Measurements from ENCODE around the gene PEX11G.

Gene PEX11G

GRCh38 chr19:7459773-7460172 is 29.1 kb downstream of the PEX11G start:
- H3F3A ChIP-seq (ENCODE audit: insufficient read depth, low read length), result no peaks in the 10 kb centered on the region
- H3K79me2 ChIP-seq (ENCODE audit: low read length), result no peaks in the 10 kb centered on the region
- TF ChIP-seq EZH2phosphoT487 (IDR thresholded peaks at IDR 0.05; ENCODE audit: low read length), result no peak
- TF ChIP-seq EZH2 (optimal IDR thresholded peaks at IDR 0.05; ENCODE audit: low read depth, low read length), result no peak
- no peak for TF ChIP-seq CTCF (IDR thresholded peaks at IDR 0.05; ENCODE audit: low read length)
- no peaks in the 10 kb centered on the region for H3K27me3 ChIP-seq (replicated peaks; ENCODE audit: insufficient read depth, low read length)
- H3K9me3 ChIP-seq (replicated peaks; ENCODE audit: insufficient read depth, low read length), result no peaks in the 10 kb centered on the region
- no peak overlapping the region for H3K4me3 ChIP-seq (ENCODE audit: low read length)
- no peaks in the 10 kb centered on the region for H3K36me3 ChIP-seq (replicated peaks; ENCODE audit: insufficient read depth, low read length)
- H4K20me1 ChIP-seq (ENCODE audit: insufficient read depth, low read length), result no peaks in the 10 kb centered on the region
- no peak for DNase-seq
- H2AFZ ChIP-seq (ENCODE audit: low read length), result no peak overlapping the region
- no peak overlapping the region for H3K27ac ChIP-seq (ENCODE audit: low read length)
- H3K4me1 ChIP-seq (ENCODE audit: low read length), result no peaks in the 10 kb centered on the region
- H3K4me2 ChIP-seq (ENCODE audit: low read depth, low read length), result no peak overlapping the region
- H3K9me2 ChIP-seq (replicated peaks; ENCODE audit: insufficient read depth, low read length), result no peaks in the 10 kb centered on the region
- no peak overlapping the region for H3K9ac ChIP-seq (ENCODE audit: low read length)

GRCh38 chr19:7458675-7459074 is 30.2 kb downstream of the PEX11G start:
- Histone ChIP-seq H3K4me3 (ENCODE audit: low read length) (no peak overlapping the region), H3K27me3 (replicated peaks; ENCODE audit: insufficient read depth, low read length) (no peaks in the 10 kb centered on the region), H3K4me2 (ENCODE audit: low read depth, low read length) (no peak overlapping the region), H4K20me1 (ENCODE audit: insufficient read depth, low read length) (no peaks in the 10 kb centered on the region), H3K36me3 (replicated peaks; ENCODE audit: insufficient read depth, low read length) (no peaks in the 10 kb centered on the region), H2AFZ (ENCODE audit: low read length) (no peak overlapping the region), H3K79me2 (ENCODE audit: low read length) (no peaks in the 10 kb centered on the region), H3K9me2 (replicated peaks; ENCODE audit: insufficient read depth, low read length) (no peaks in the 10 kb centered on the region), H3K4me1 (ENCODE audit: low read length) (no peaks in the 10 kb centered on the region), H3K9me3 (replicated peaks; ENCODE audit: insufficient read depth, low read length) (no peaks in the 10 kb centered on the region), H3K9ac (ENCODE audit: low read length) (no peak overlapping the region), H3K27ac (ENCODE audit: low read length) (no peak overlapping the region), H3F3A (ENCODE audit: insufficient read depth, low read length) (no peaks in the 10 kb centered on the region)
- no peak for DNase-seq
- no peak for TF ChIP-seq EZH2phosphoT487 (IDR thresholded peaks at IDR 0.05; ENCODE audit: low read length)
- no peak for TF ChIP-seq CTCF (IDR thresholded peaks at IDR 0.05; ENCODE audit: low read length)
- no peak for TF ChIP-seq EZH2 (optimal IDR thresholded peaks at IDR 0.05; ENCODE audit: low read depth, low read length)

GRCh38 chr19:7456964-7457541 is 31.8 kb downstream of the PEX11G start:
- H3K27ac ChIP-seq (ENCODE audit: low read length), result no peak overlapping the region
- H3F3A ChIP-seq (ENCODE audit: insufficient read depth, low read length), result no peaks in the 10 kb centered on the region
- no peaks in the 10 kb centered on the region for H3K4me1 ChIP-seq (ENCODE audit: low read length)
- no peak for TF ChIP-seq EZH2phosphoT487 (IDR thresholded peaks at IDR 0.05; ENCODE audit: low read length)
- no peak overlapping the region for H3K9ac ChIP-seq (ENCODE audit: low read length)
- H3K9me2 ChIP-seq (replicated peaks; ENCODE audit: insufficient read depth, low read length), result no peaks in the 10 kb centered on the region
- no peaks in the 10 kb centered on the region for H3K79me2 ChIP-seq (ENCODE audit: low read length)
- H4K20me1 ChIP-seq (ENCODE audit: insufficient read depth, low read length), result no peaks in the 10 kb centered on the region
- no peak for DNase-seq
- H3K4me3 ChIP-seq (ENCODE audit: low read length), result no peak overlapping the region
- no peaks in the 10 kb centered on the region for H3K27me3 ChIP-seq (replicated peaks; ENCODE audit: insufficient read depth, low read length)
- H2AFZ ChIP-seq (ENCODE audit: low read length), result no peak overlapping the region
- H3K36me3 ChIP-seq (replicated peaks; ENCODE audit: insufficient read depth, low read length), result 0 out of 2 replicates have a peak, but pooled peaks cover 5% of the 10 kb centered on the region
- H3K4me2 ChIP-seq (ENCODE audit: low read depth, low read length), result no peak overlapping the region
- no peaks in the 10 kb centered on the region for H3K9me3 ChIP-seq (replicated peaks; ENCODE audit: insufficient read depth, low read length)

GRCh38 chr19:7455600-7456296 is 33.1 kb downstream of the PEX11G start:
- H2AFZ ChIP-seq (ENCODE audit: low read length), result no peak overlapping the region
- H3K36me3 ChIP-seq (replicated peaks; ENCODE audit: insufficient read depth, low read length), result 0 out of 2 replicates have a peak, but pooled peaks cover 5% of the 10 kb centered on the region
- no peaks in the 10 kb centered on the region for H4K20me1 ChIP-seq (ENCODE audit: insufficient read depth, low read length)
- no peak overlapping the region for H3K4me2 ChIP-seq (ENCODE audit: low read depth, low read length)
- H3K9me3 ChIP-seq (replicated peaks; ENCODE audit: insufficient read depth, low read length), result no peaks in the 10 kb centered on the region
- H3F3A ChIP-seq (ENCODE audit: insufficient read depth, low read length), result no peaks in the 10 kb centered on the region
- no peaks in the 10 kb centered on the region for H3K9me2 ChIP-seq (replicated peaks; ENCODE audit: insufficient read depth, low read length)
- no peaks in the 10 kb centered on the region for H3K4me1 ChIP-seq (ENCODE audit: low read length)
- DNase-seq, result no peak
- TF ChIP-seq CTCF (IDR thresholded peaks at IDR 0.05; ENCODE audit: low read length) (no peak), EZH2phosphoT487 (IDR thresholded peaks at IDR 0.05; ENCODE audit: low read length) (no peak), EZH2 (optimal IDR thresholded peaks at IDR 0.05; ENCODE audit: low read depth, low read length) (no peak)
- no peak overlapping the region for H3K9ac ChIP-seq (ENCODE audit: low read length)
- no peaks in the 10 kb centered on the region for H3K27me3 ChIP-seq (replicated peaks; ENCODE audit: insufficient read depth, low read length)
- H3K27ac ChIP-seq (ENCODE audit: low read length), result no peak overlapping the region
- H3K79me2 ChIP-seq (ENCODE audit: low read length), result 0 out of 2 replicates have a peak, but pooled peaks cover under 1% of the 10 kb centered on the region
- H3K4me3 ChIP-seq (ENCODE audit: low read length), result no peak overlapping the region

Measured in MM.1S (cell line).